HepG2 (cell line): ENCODE data around the gene SLC39A8.
"Not testable (repeated sequence)": the region's sequence is repeated elsewhere in the genome, so short reads cannot be mapped to it uniquely, and the experiment has no call there.

Experiments
- CTCF ChIP-seq: sonication (generic); formaldehyde crosslinking; IDR thresholded peaks from 2 replicates; pipeline ENCODE4 v1.5.0; 2020; ENCODE audit warnings: mild to moderate bottlenecking, missing genetic modification reagents, moderate library complexity
- GTF2F1 ChIP-seq: fragments of 150-350 bp; IDR thresholded peaks from 2 replicates; pipeline ENCODE4 v1.6.1; 2014; ENCODE audit warnings: low read length
- KDM5A ChIP-seq: fragments of 200-600 bp; sonication (generic); IDR thresholded peaks from 2 replicates; pipeline ENCODE4 v1.7.0; 2018; ENCODE audit warnings: antibody characterized with exemption, mild to moderate bottlenecking, low read length, borderline replicate concordance
- MAFK ChIP-seq, 2 experiments: IDR thresholded peaks in 1 of 2; conservative IDR thresholded peaks in 1 of 2; 2 replicates each; pipeline ENCODE4 v1.6.1; 2011; ENCODE audit warnings: improper control_type of control experiment in 2 of 2, low read length in 2 of 2
- MNT ChIP-seq: fragments of 450-650 bp; IDR thresholded peaks from 2 replicates; pipeline ENCODE4 v1.6.1; 2016
- NR2F2 ChIP-seq: IDR thresholded peaks from 2 replicates; pipeline ENCODE4 v1.6.1; 2012; ENCODE audit warnings: low read depth, inconsistent platforms, borderline replicate concordance
- POLR2AphosphoS5 ChIP-seq: IDR thresholded peaks from 2 replicates; pipeline ENCODE4 v1.6.1; 2012; ENCODE audit warnings: low read depth, low read length
- TAF15 ChIP-seq: fragments of 200-400 bp; formaldehyde crosslinking; IDR thresholded peaks from one replicate; pipeline ENCODE4 v1.6.1; 2018; ENCODE audit warnings: mild to moderate bottlenecking, low read depth, low read length; ENCODE audit not compliant: poor library complexity, severe bottlenecking
- TBL1XR1 ChIP-seq: fragments of 150-350 bp; IDR thresholded peaks from 2 replicates; pipeline ENCODE4 v1.6.1; 2014; ENCODE audit warnings: borderline replicate concordance, low read length; ENCODE audit not compliant: partially characterized antibody
- TCF12 ChIP-seq, 2 experiments: fragments of 450-650 bp in 1 of 2; sonication (generic) in 1 of 2; formaldehyde crosslinking in 1 of 2; IDR thresholded peaks; 2 replicates each; pipeline versions ENCODE4 v1.6.1 to v1.8.0; 2017 to 2022; ENCODE audit warnings: antibody characterized with exemption in 1 of 2, mild to moderate bottlenecking in 1 of 2, missing genetic modification reagents in 1 of 2, moderate library complexity in 1 of 2

GRCh38 chr4:102357637-102358036, 12.4 kb upstream of the SLC39A8 start:
- TF ChIP-seq CTCF (CRISPR knock-in tag); TCF12 (IDR thresholded peaks at IDR 0.05); TCF12 (CRISPR knock-in tag; IDR thresholded peaks at IDR 0.05); MNT; KDM5A; NR2F2; POLR2AphosphoS5; GTF2F1; TAF15; MAFK (conservative IDR thresholded peaks at IDR 0.05 in 1 of 2, IDR thresholded peaks at IDR 0.05 in 1 of 2; ENCODE audit: low read length in 2 of 2); TBL1XR1: not testable (repeated sequence)
